ENCODE measurements around the gene RNF44. TPM values are rescaled to one million over a fixed set of nuclear protein-coding genes. Genes with fewer than 3 reads are reported as not detected.

RNF44 gene
- total and polyA plus RNA-seq, 2 of the 13 experiments (the other 11 are each of a cell fraction or from before 2014, with no cell fraction given): 9.2 to 16.8 TPM

DNA sequence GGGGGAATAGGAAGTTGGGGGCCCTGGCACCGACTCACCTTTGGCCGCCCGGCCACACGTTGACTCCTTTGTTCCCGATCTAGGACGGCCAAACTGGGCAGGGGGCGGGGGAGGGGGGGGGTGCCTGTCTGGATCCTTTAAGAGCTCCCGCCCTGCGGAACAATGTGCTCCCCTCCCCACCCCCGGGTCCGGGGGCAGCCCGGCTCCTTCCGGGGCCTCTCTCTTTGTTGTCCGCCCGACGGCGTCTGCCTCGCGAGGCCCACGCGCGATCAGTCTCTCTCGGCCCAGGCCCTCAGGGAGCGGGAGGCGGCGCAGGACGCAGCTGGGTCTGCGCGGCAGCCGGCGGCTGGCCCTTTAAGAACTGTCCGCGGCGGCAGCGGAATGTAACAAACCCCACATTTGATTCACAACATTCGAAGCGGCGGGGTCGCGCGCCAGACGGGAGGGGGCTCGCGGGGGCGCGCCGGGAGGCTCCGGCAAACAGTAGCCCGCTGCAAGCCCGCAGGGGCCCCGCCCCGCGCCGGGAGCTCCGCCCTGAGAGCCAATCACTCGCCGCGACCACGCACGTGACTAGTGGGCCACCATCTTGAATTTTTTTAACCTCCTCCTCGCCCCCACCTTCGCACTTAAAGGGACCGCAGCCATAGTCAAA, at the start of gene RNF44 (continued):
- TF ChIP-seq, protein P1, sequence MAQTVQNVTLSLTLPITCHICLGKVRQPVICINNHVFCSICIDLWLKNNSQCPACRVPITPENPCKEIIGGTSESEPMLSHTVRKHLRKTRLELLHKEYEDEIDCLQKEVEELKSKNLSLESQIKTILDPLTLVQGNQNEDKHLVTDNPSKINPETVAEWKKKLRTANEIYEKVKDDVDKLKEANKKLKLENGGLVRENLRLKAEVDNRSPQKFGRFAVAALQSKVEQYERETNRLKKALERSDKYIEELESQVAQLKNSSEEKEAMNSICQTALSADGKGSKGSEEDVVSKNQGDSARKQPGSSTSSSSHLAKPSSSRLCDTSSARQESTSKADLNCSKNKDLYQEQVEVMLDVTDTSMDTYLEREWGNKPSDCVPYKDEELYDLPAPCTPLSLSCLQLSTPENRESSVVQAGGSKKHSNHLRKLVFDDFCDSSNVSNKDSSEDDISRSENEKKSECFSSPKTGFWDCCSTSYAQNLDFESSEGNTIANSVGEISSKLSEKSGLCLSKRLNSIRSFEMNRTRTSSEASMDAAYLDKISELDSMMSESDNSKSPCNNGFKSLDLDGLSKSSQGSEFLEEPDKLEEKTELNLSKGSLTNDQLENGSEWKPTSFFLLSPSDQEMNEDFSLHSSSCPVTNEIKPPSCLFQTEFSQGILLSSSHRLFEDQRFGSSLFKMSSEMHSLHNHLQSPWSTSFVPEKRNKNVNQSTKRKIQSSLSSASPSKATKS (CRISPR knock-in tag; IDR thresholded peaks at IDR 0.05): no peak
- TF ChIP-seq, protein P2, sequence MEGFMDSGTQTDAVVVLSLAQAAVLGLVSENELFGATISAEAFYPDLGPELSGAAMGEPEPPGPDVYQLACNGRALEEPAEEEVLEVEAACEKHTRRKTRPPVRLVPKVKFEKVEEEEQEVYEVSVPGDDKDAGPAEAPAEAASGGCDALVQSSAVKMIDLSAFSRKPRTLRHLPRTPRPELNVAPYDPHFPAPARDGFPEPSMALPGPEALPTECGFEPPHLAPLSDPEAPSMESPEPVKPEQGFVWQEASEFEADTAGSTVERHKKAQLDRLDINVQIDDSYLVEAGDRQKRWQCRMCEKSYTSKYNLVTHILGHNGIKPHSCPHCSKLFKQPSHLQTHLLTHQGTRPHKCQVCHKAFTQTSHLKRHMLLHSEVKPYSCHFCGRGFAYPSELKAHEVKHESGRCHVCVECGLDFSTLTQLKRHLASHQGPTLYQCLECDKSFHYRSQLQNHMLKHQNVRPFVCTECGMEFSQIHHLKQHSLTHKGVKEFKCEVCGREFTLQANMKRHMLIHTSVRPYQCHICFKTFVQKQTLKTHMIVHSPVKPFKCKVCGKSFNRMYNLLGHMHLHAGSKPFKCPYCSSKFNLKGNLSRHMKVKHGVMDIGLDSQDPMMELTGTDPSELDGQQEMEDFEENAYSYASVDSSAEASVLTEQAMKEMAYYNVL (CRISPR knock-in tag; IDR thresholded peaks at IDR 0.05; ENCODE audit: borderline replicate concordance): 0 out of 2 replicates have a peak, but pooled peaks have one; percentile 31
- TF ChIP-seq, protein P3, sequence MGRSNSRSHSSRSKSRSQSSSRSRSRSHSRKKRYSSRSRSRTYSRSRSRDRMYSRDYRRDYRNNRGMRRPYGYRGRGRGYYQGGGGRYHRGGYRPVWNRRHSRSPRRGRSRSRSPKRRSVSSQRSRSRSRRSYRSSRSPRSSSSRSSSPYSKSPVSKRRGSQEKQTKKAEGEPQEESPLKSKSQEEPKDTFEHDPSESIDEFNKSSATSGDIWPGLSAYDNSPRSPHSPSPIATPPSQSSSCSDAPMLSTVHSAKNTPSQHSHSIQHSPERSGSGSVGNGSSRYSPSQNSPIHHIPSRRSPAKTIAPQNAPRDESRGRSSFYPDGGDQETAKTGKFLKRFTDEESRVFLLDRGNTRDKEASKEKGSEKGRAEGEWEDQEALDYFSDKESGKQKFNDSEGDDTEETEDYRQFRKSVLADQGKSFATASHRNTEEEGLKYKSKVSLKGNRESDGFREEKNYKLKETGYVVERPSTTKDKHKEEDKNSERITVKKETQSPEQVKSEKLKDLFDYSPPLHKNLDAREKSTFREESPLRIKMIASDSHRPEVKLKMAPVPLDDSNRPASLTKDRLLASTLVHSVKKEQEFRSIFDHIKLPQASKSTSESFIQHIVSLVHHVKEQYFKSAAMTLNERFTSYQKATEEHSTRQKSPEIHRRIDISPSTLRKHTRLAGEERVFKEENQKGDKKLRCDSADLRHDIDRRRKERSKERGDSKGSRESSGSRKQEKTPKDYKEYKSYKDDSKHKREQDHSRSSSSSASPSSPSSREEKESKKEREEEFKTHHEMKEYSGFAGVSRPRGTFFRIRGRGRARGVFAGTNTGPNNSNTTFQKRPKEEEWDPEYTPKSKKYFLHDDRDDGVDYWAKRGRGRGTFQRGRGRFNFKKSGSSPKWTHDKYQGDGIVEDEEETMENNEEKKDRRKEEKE (IDR thresholded peaks at IDR 0.05): no peak
- TF ChIP-seq MEF2D (CRISPR knock-in tag; IDR thresholded peaks at IDR 0.05) (no peak), SRY (CRISPR knock-in tag; IDR thresholded peaks at IDR 0.05) (no peak), GZF1 (CRISPR knock-in tag; IDR thresholded peaks at IDR 0.05) (no peak), KAT8 (CRISPR knock-in tag; IDR thresholded peaks at IDR 0.05) (no peak; the same call in none of the 2 replicates), ARNT (IDR thresholded peaks at IDR 0.05) (no peak), ZNF350 (CRISPR knock-in tag; IDR thresholded peaks at IDR 0.05; ENCODE audit: borderline replicate concordance, low read depth) (no peak)
- TF ChIP-seq, protein P4, sequence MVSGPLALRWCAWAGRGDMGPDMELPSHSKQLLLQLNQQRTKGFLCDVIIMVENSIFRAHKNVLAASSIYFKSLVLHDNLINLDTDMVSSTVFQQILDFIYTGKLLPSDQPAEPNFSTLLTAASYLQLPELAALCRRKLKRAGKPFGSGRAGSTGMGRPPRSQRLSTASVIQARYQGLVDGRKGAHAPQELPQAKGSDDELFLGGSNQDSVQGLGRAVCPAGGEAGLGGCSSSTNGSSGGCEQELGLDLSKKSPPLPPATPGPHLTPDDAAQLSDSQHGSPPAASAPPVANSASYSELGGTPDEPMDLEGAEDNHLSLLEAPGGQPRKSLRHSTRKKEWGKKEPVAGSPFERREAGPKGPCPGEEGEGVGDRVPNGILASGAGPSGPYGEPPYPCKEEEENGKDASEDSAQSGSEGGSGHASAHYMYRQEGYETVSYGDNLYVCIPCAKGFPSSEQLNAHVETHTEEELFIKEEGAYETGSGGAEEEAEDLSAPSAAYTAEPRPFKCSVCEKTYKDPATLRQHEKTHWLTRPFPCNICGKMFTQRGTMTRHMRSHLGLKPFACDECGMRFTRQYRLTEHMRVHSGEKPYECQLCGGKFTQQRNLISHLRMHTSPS (CRISPR knock-in tag; IDR thresholded peaks at IDR 0.05; ENCODE audit: low read depth): no peak
- TF ChIP-seq, protein P5, sequence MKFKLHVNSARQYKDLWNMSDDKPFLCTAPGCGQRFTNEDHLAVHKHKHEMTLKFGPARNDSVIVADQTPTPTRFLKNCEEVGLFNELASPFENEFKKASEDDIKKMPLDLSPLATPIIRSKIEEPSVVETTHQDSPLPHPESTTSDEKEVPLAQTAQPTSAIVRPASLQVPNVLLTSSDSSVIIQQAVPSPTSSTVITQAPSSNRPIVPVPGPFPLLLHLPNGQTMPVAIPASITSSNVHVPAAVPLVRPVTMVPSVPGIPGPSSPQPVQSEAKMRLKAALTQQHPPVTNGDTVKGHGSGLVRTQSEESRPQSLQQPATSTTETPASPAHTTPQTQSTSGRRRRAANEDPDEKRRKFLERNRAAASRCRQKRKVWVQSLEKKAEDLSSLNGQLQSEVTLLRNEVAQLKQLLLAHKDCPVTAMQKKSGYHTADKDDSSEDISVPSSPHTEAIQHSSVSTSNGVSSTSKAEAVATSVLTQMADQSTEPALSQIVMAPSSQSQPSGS (CRISPR knock-in tag; IDR thresholded peaks at IDR 0.05): no peak
- TF ChIP-seq, protein P6, sequence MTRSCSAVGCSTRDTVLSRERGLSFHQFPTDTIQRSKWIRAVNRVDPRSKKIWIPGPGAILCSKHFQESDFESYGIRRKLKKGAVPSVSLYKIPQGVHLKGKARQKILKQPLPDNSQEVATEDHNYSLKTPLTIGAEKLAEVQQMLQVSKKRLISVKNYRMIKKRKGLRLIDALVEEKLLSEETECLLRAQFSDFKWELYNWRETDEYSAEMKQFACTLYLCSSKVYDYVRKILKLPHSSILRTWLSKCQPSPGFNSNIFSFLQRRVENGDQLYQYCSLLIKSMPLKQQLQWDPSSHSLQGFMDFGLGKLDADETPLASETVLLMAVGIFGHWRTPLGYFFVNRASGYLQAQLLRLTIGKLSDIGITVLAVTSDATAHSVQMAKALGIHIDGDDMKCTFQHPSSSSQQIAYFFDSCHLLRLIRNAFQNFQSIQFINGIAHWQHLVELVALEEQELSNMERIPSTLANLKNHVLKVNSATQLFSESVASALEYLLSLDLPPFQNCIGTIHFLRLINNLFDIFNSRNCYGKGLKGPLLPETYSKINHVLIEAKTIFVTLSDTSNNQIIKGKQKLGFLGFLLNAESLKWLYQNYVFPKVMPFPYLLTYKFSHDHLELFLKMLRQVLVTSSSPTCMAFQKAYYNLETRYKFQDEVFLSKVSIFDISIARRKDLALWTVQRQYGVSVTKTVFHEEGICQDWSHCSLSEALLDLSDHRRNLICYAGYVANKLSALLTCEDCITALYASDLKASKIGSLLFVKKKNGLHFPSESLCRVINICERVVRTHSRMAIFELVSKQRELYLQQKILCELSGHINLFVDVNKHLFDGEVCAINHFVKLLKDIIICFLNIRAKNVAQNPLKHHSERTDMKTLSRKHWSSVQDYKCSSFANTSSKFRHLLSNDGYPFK (CRISPR knock-in tag; IDR thresholded peaks at IDR 0.05; ENCODE audit: borderline replicate concordance): no peak
- TF ChIP-seq, protein P7, sequence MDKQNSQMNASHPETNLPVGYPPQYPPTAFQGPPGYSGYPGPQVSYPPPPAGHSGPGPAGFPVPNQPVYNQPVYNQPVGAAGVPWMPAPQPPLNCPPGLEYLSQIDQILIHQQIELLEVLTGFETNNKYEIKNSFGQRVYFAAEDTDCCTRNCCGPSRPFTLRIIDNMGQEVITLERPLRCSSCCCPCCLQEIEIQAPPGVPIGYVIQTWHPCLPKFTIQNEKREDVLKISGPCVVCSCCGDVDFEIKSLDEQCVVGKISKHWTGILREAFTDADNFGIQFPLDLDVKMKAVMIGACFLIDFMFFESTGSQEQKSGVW (CRISPR knock-in tag; IDR thresholded peaks at IDR 0.05; ENCODE audit: borderline replicate concordance): no peak

Measured in HepG2 (cell line).